ENCODE measurements around the gene PRR7. TPM values are rescaled to one million over a fixed set of nuclear protein-coding genes. Genes with fewer than 3 reads are reported as not detected.
A peak's percentile ranks its signal among the peaks of the same experiment; 100 is the strongest.

PRR7 gene
- polyA plus RNA-seq, 4 donors = 1.1 to 2.8 (median 2.3) TPM

DNA sequence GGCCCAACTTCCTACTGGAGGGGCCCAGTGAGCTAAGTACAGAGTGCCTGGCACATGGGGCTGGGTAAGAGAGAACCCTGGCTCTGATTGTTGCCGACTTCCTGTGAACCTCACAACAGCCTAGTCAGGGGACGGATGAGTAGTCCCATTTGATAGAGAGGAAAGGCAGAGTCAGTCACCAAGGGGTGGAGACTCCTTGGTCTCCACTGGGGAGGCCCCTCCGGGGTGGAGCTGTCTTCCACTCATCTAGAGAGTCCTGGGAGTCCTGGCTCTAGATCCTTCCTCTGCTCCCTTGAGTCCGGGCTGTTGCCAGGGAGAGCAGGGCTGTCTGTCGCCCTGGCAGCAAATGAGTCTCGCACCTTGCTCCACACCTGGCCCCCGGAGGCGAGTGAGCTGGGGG, 12.2 kb upstream of the PRR7 start:
- no peak for DNase-seq (ENCODE audit: low read depth in 4 of 4, low spot score in 2 of 4)

DNA sequence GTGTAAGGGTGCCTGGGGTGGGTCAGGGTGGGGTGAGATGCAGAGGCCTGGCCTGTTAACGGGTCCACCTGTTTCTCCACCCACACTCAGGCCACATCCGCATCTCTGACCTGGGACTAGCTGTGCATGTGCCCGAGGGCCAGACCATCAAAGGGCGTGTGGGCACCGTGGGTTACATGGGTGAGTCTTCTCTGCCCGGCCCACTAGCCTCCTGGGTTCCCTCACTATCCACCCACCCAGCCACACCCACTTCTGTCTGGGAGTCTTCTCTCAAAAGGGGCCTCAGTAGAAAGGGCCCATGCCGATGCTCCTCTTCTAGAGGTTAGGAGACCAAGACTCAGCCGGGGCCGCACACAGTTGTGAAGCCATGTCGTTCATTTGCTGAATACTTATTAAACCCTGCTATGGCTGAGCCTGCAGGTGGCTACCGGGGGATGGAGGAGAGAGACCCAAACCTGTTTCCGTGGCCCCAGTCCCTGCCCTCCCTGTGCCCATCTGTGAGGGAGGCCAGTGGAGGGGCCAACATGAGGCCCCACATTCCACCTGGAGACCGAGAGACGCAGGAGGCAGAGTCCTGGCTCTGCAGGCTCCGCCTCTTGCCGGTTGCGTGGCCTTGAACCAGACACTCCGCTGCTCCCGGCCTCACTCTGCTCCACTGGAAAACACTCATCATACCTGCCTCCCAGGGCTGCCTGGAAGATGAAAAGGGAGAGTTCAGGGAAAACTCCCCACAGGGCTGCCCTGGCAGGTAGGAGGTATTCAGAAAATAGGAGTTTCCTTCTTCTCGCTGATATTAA, 11.5 kb upstream of the PRR7 start:
- DNase-seq (ENCODE audit: low read depth in 4 of 4, low spot score in 2 of 4) = no peak

DNA sequence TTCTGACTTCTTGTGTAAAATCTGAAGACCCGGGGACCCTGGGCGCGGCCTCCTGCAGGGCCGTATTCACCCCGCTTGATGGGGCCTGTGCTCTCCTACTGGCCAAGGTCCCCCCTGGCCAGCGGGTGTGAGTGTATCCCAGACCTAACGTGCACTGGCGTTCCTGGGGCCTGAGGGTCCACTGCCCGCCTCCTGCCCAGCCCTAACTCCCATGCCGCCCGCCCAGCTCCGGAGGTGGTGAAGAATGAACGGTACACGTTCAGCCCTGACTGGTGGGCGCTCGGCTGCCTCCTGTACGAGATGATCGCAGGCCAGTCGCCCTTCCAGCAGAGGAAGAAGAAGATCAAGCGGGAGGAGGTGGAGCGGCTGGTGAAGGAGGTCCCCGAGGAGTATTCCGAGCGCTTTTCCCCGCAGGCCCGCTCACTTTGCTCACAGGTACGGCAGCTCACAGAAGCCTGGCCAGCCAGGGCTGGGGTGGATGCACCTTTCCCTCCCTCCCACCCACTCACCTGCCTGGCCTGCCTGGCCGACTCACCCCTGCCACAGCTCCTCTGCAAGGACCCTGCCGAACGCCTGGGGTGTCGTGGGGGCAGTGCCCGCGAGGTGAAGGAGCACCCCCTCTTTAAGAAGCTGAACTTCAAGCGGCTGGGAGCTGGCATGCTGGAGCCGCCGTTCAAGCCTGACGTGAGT, 10.6 kb upstream of the PRR7 start:
- no peak for DNase-seq (ENCODE audit: low read depth in 4 of 4, low spot score in 2 of 4)

- DNase-seq (ENCODE audit: low read depth in 4 of 4, low spot score in 2 of 4) = no peak
Observed at GRCh38 chr5:177437623-177438022, 9.0 kb upstream of the PRR7 start.

GRCh38 chr5:177438468-177438867, 8.1 kb upstream of the PRR7 start:
- DNase-seq (ENCODE audit: low read depth in 4 of 4, low spot score in 2 of 4) = no peak

DNA sequence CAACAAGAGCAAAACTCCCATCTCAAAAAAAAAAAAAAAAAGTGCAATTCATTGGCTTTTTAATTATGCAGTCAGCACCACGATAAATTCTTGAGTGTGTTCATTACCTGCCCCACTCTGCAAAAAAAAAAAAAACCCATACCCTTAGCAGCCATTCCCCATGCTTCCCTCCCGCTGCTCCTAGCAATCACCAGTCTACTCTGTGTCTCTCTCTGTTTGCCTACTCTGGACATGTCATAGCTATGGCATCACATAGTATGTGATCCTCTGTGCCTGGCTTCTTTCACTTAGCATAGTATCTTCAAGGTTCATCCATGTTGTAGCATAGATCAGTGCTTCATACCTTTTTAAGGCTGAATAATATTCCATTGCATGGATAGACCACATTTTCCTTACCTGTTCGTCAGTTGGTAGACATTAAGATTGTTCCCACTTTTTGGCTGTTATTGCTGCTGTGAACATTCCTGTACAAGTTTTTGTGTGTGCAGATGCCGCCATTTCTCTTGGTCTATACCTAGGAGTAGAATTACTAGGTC, 7.0 kb upstream of the PRR7 start:
- DNase-seq (ENCODE audit: low read depth in 4 of 4, low spot score in 2 of 4) = no peak

- no peak for DNase-seq (ENCODE audit: low read depth in 4 of 4, low spot score in 2 of 4)
Observed at GRCh38 chr5:177440211-177440989, 6.2 kb upstream of the PRR7 start.

- DNase-seq (ENCODE audit: low read depth in 4 of 4, low spot score in 2 of 4) = no peak
Observed at GRCh38 chr5:177440990-177441780, 5.4 kb upstream of the PRR7 start.

- no peak for DNase-seq (ENCODE audit: low read depth in 4 of 4, low spot score in 2 of 4)
Observed at GRCh38 chr5:177442066-177442826, 4.4 kb upstream of the PRR7 start.

- no peak for DNase-seq (ENCODE audit: low read depth in 4 of 4, low spot score in 2 of 4)
Observed at GRCh38 chr5:177443144-177443983, 3.2 kb upstream of the PRR7 start.

- DNase-seq (ENCODE audit: low read depth in 4 of 4, low spot score in 2 of 4) = no peak
Observed at GRCh38 chr5:177444106-177445051, 2.2 kb upstream of the PRR7 start.

- DNase-seq (ENCODE audit: low read depth in 4 of 4, low spot score in 2 of 4) = no peak
Observed at GRCh38 chr5:177445052-177445916, 1.3 kb upstream of the PRR7 start.

DNA sequence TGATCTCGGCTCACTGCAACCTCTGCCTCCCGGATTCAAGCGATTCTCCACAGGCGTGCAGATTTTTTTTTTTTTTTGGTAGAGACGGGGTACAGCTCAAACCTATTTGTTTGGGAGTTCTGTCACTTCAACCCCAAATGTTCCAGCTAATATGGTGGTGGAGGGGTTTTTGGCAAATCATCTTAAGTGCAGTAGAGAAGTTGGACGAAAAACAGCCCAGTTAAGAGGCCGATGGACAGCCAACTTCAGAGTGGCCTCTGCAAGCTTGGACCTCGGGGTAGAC, 756 bp upstream of the PRR7 start:
- DNase-seq (ENCODE audit: low read depth in 4 of 4, low spot score in 2 of 4) = no peak

- DNase-seq (ENCODE audit: low read depth in 4 of 4, low spot score in 2 of 4) = peak in 1 of 4 donors; percentile 58
Observed at GRCh38 chr5:177447066-177447610, 524 bp downstream of the PRR7 start.

- DNase-seq (ENCODE audit: low read depth in 4 of 4, low spot score in 2 of 4) = no peak
Observed at GRCh38 chr5:177447611-177448243, 1.1 kb downstream of the PRR7 start.

All from left renal cortex interstitium (tissue), 4 donors.